ENCODE data around the gene ABI3.

- TF ChIP-seq EZH2phosphoT487 (IDR thresholded peaks at IDR 0.05; ENCODE audit: low read depth) (no peak), CTCF (IDR thresholded peaks at IDR 0.05; ENCODE audit: low read depth, low read length) (no peak)
Observed at GRCh38 chr17:49214676-49215360, 4.3 kb downstream of the ABI3 start.
